ENCODE results near the gene RELA. TPM values are rescaled to one million over a fixed set of nuclear protein-coding genes. Genes with fewer than 3 reads are reported as not detected.

The RELA gene
- total RNA-seq, 1 donor from 2014 or later: 62.6 TPM

DNA sequence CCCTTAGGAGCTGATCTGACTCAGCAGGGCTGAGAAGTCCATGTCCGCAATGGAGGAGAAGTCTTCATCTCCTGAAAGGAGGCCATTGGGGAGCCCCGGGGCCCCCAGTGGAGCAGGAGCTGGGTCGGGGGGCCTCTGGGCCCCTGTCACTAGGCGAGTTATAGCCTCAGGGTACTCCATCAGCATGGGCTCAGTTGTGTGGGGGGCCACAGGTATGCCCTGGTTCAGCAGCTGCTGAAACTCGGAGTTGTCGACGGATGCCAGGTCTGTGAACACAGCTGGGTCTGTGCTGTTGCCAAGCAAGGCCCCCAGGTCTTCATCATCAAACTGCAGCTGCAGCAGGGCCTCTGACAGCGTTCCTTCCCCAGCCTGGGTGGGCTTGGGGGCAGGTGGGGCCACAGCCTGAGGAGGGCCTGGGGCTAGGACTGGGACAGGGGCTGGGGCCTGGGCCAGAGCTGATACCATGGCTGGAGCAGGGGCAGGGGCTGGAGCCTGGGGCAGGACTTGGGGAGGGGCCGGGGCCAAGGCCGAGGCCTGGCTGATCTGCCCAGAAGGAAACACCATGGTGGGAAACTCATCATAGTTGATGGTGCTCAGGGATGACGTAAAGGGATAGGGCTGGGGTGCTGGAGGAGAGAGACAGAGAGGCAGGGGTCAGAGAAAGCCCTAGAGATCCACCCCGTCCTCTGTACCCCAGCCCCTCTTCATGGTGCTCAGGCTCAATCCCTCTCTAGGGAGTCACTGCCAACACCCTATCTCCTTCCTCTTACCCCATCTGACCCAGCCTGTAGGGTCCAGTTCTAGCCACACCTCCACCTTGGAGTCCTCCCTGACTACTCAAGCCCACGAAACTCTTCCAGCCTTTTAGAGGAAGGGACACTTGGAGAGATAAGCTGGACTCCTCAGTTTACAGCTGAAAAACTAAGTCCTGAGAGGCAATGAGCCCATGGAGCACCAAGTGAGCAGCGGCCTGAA lies 8.1 kb downstream of the RELA start:
- Mint-ChIP-seq H3K4me3 (ENCODE audit: unreplicated experiment) (peak overlapping the region; percentile 74), H3K36me3 (ENCODE audit: low read depth, unreplicated experiment) (peaks cover 66% of the 10 kb centered on the region), H3K27me3 (ENCODE audit: unreplicated experiment) (peaks cover 43% of the 10 kb centered on the region), H3K9me3 (ENCODE audit: unreplicated experiment) (no peaks in the 10 kb centered on the region), H3K4me1 (ENCODE audit: unreplicated experiment) (peaks cover 59% of the 10 kb centered on the region), H3K27ac (ENCODE audit: unreplicated experiment) (peak overlapping the region; percentile 89)
- TF ChIP-seq CTCF (IDR thresholded peaks at IDR 0.05; ENCODE audit: unreplicated experiment): no peak
- no peak for DNase-seq (ENCODE audit: low spot score)

- TF ChIP-seq CTCF (IDR thresholded peaks at IDR 0.05; ENCODE audit: unreplicated experiment): no peak
- Mint-ChIP-seq H3K4me1 (ENCODE audit: unreplicated experiment) (peaks cover 54% of the 10 kb centered on the region), H3K27me3 (ENCODE audit: unreplicated experiment) (peaks cover 42% of the 10 kb centered on the region), H3K4me3 (ENCODE audit: unreplicated experiment) (peak overlapping the region; percentile 85), H3K27ac (ENCODE audit: unreplicated experiment) (peak overlapping the region; percentile 100), H3K36me3 (ENCODE audit: low read depth, unreplicated experiment) (peaks cover 58% of the 10 kb centered on the region), H3K9me3 (ENCODE audit: unreplicated experiment) (no peaks in the 10 kb centered on the region)
- no peak for DNase-seq (ENCODE audit: low spot score)
These were observed 9.2 kb downstream of the RELA start for GRCh38 chr11:65653229-65654225.

- TF ChIP-seq CTCF (IDR thresholded peaks at IDR 0.05; ENCODE audit: unreplicated experiment): no peak
- Mint-ChIP-seq H3K9me3 (ENCODE audit: unreplicated experiment) (no peaks in the 10 kb centered on the region), H3K4me1 (ENCODE audit: unreplicated experiment) (peaks cover 58% of the 10 kb centered on the region)
These were observed 10.0 kb downstream of the RELA start for GRCh38 chr11:65652511-65653228.

DNA sequence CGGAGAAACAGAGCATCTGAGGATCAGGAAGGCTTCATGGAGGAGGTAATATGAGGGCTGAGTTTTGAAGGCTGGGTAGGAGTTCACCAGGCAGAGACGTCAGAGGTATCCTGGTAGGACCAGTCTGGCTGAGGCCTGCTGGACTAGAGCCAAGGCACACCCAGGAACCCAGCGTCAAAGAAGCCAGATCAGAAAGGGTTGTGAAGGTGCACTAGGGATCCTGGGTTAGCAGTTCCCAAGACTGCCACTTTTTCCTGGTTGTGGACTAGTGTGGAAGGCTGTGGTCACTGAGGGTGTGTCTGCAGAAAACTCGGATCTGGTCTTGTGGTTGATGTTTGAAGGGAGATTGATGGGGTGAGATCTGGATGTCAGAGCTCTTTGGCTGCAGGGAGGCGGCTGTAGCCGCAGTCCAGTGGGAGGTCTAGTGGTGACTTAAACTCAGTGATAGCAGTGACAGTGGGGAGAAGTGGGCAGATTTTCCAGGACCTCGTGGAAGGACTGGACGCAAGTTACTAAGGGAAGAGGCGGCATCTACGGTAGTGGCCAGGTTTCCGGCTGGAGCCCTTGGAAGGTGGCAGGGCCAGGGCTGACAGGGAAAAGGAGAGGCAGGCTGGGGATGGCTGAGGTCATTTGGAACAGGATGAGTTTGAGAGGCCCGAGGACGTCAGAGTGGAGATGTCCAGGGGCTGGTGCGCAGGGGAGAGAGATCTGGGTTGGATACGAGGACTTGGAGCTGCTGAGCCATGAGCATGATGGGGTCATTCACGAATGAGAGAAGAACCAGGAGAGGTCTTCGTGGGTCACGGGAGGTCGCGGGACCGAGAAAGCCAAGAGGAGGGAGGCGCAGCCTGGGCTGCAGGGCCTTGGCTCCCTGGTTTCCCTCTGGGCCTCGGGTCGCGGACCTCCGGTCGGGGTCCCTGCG lies 10.9 kb downstream of the RELA start:
- Mint-ChIP-seq H3K4me3 (ENCODE audit: unreplicated experiment) (peak overlapping the region; percentile 72), H3K36me3 (ENCODE audit: low read depth, unreplicated experiment) (peaks cover 55% of the 10 kb centered on the region), H3K27me3 (ENCODE audit: unreplicated experiment) (peaks cover 43% of the 10 kb centered on the region), H3K4me1 (ENCODE audit: unreplicated experiment) (peaks cover 54% of the 10 kb centered on the region), H3K27ac (ENCODE audit: unreplicated experiment) (peak overlapping the region; percentile 33), H3K9me3 (ENCODE audit: unreplicated experiment) (no peaks in the 10 kb centered on the region)
- DNase-seq (ENCODE audit: low spot score): no peak
- no peak for TF ChIP-seq CTCF (IDR thresholded peaks at IDR 0.05; ENCODE audit: unreplicated experiment)

More at GRCh38 chr11:65652511-65653228, 10.0 kb downstream of the RELA start:
- DNase-seq (ENCODE audit: low spot score): peak; percentile 96
- Mint-ChIP-seq H3K27ac (ENCODE audit: unreplicated experiment) (peak overlapping the region; percentile 100), H3K4me3 (ENCODE audit: unreplicated experiment) (peak overlapping the region; percentile 85), H3K27me3 (ENCODE audit: unreplicated experiment) (peaks cover 42% of the 10 kb centered on the region), H3K36me3 (ENCODE audit: low read depth, unreplicated experiment) (peaks cover 62% of the 10 kb centered on the region)
